ENCODE measurements around the gene CYP2A6. TPM values are rescaled to one million over a fixed set of nuclear protein-coding genes. Genes with fewer than 3 reads are reported as not detected.
"Not testable (repeated sequence)": the region's sequence is repeated elsewhere in the genome, so short reads cannot be mapped to it uniquely, and the experiment has no call there.

Gene CYP2A6
- total and polyA plus RNA-seq, 3 donors from 2014 or later, result not detected

- Histone ChIP-seq H3K4me1 (peaks cover 43% of the 10 kb centered on the region), H3K36me3 (ENCODE audit: low read depth, missing control alignments) (no peaks in the 10 kb centered on the region), H3K9me3 (no peaks in the 10 kb centered on the region), H3K4me3 (no peak overlapping the region), H3K27me3 (no peaks in the 10 kb centered on the region), H3K27ac (no peak overlapping the region)
- no peak for DNase-seq
- 70 to 87% methylated on average over 3 to 4 of the region's 4 CpGs for WGBS, 2 donors
- intact Hi-C loops (cut with DNase I; ENCODE audit: low total_unique reads), result loop anchor here (5.0 kb wide), 1 partner anchor 153 kb away; no protein-coding TSS in a partner anchor
- no peak for TF ChIP-seq CTCF (IDR thresholded peaks at IDR 0.05)
- TF ChIP-seq POLR2A (IDR thresholded peaks at IDR 0.05), result no peak
Observed at GRCh38 chr19:40815223-40815622, 35.0 kb downstream of the CYP2A6 start.

DNA sequence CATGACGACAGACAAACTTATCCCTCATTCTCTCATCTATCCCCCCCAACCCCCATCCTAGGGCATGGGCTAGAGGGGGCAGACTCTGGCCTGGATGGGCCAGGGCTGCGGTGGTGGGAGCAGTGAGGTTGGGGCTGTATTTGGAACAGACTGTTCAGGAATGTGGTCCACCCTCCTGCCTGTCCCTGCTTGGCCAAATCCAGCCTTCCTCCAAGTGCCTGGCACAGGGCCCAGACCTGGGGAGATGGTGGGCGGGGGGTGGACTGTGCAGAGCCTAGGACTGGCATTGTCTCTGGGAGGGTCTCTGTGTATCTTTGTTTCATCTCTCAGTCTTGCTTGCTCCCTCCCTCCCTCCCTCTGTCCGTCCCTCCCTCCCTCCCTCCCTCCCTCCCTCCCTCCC is 37.1 kb downstream of the CYP2A6 start:
- intact Hi-C loops (cut with DNase I; ENCODE audit: low total_unique reads), result no loop called here
- DNase-seq, result peak; percentile 57

GRCh38 chr19:40812571-40812970 is 37.7 kb downstream of the CYP2A6 start:
- Histone ChIP-seq H3K4me1 (peaks cover 34% of the 10 kb centered on the region), H3K27ac (peak overlapping the region; percentile 33 to 75)
- 47 to 60% methylated on average over 7 of the region's 7 CpGs for WGBS, 2 donors
- H3K9me3 ChIP-seq; DNase-seq; H3K36me3 ChIP-seq (ENCODE audit: low read depth, missing control alignments); H3K4me3 ChIP-seq; H3K27me3 ChIP-seq; intact Hi-C loops (cut with DNase I; ENCODE audit: low total_unique reads): not testable (repeated sequence)

More for the DNA sequence above, 37.1 kb downstream of the CYP2A6 start:
- Histone ChIP-seq H3K4me1 (peaks cover 37% of the 10 kb centered on the region), H3K4me3 (no peak overlapping the region), H3K9me3 (no peaks in the 10 kb centered on the region), H3K27me3 (no peaks in the 10 kb centered on the region), H3K27ac (peak overlapping the region; percentile 33 to 75), H3K36me3 (ENCODE audit: low read depth, missing control alignments) (no peaks in the 10 kb centered on the region)
- 29 to 32% methylated on average over 4 of the region's 4 CpGs for WGBS, 2 donors
- no peak for TF ChIP-seq POLR2A (IDR thresholded peaks at IDR 0.05)
- TF ChIP-seq CTCF (IDR thresholded peaks at IDR 0.05), result no peak

DNA sequence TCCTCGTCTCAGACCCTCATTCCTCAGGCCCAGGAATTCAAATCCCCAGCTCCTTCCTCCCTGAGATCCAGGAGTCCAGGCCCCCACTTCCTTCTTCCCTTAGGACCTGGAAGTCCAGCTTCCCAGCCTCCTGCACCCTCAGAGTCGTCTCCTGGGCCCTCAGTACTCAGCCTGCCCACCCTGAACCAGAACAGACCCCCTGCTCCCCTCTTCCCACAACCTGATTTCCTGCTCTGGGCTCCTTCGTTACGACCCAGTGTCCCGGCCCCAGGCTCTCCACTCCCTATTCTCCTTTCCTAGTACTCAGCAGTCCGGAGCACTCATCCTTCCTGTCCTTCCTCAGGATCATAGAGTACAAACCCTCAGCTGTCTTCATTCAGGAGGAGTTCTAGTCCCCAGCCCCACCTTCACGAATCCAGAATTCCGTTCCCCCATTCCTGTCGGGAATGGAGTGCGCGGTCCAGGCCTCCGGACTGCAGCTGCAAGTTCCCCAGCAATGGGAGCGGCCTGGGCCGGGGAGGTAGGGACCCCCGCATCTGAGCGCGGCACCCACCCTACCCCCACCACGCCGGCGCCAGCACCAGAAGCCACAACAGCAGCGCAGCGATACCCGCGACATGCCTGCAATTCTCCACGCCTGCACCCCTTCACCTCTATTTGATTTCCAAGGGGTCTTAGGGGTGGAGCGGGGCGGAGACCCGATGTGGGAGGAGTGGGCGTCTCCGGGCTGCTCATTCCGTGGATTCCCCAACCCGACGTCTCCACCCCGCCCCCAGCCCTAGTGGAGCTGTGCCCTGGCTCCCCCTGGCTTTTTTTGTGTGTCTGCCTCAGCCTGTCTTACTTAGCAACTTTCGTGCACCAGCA is 38.5 kb downstream of the CYP2A6 start:
- H3K4me1 ChIP-seq, result peaks cover 34% of the 10 kb centered on the region
- 27 to 45% methylated on average over 15 to 35 of the region's 35 CpGs for WGBS, 2 donors
- no peaks in the 10 kb centered on the region for H3K27me3 ChIP-seq
- no peaks in the 10 kb centered on the region for H3K9me3 ChIP-seq
- H3K27ac ChIP-seq, result peak overlapping the region; percentile 65 to 75
- intact Hi-C loops (cut with DNase I; ENCODE audit: low total_unique reads), result no loop called here
- no peak for TF ChIP-seq CTCF (IDR thresholded peaks at IDR 0.05)
- no peak for TF ChIP-seq POLR2A (IDR thresholded peaks at IDR 0.05)
- no peak for DNase-seq
- peak overlapping the region in 1 of 2 donors; percentile 56 for H3K4me3 ChIP-seq
- H3K36me3 ChIP-seq (ENCODE audit: low read depth, missing control alignments), result no peaks in the 10 kb centered on the region

DNA sequence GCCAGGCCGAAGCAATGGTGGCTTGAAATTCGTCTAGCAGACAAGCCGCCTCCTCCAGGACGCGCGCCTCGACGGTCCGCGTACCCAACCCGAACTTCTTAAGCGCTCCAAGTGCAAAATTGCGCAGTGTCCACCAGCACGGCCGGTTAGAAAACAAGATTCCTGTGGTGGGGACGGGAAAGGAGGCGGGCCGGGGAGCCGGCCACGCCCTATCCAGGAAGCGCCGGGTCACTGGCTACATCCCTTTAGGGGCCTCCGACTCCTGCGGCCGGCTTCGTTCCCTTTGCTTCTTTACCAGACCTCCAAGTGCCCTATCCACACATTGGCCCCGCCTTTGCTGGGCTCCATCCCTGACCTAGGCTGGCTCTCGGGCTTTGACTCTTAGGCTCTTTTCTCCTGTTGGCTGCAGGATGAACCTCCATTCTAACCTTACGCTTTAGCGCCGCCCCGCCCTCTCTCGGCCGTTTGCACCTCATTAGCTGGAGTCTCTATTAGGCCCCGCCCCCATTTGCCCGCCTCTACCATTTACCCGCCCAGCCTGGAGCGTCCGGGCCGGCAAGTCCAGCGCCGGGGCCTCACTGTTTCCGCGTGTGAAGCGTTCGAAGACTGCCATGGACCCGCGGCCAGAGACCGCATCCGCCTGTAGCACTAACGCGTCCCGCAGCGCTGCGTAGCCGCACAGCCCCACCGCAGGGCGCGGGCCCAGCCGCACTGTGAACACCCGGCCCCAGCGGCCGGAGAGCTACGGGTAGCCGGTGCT is 39.4 kb downstream of the CYP2A6 start:
- H3K4me3 ChIP-seq, result peak overlapping the region; percentile 26 to 56
- peak overlapping the region; percentile 65 to 75 for H3K27ac ChIP-seq
- H3K27me3 ChIP-seq; H3K9me3 ChIP-seq; intact Hi-C loops (cut with DNase I; ENCODE audit: low total_unique reads); H3K36me3 ChIP-seq (ENCODE audit: low read depth, missing control alignments): not testable (repeated sequence)
- TF ChIP-seq CTCF (IDR thresholded peaks at IDR 0.05), result peak in 1 of 3 experiments; percentile 21
- 2% methylated on average over 29 to 35 of the region's 65 CpGs for WGBS, 2 donors
- peaks cover 37% of the 10 kb centered on the region for H3K4me1 ChIP-seq
- DNase-seq, result peak; percentile 88

Data from testis (tissue), 3 donors.